HuH-7.5 (cell line): ENCODE data around the gene ANXA8.

Source experiments
- DNase-seq: peaks from one replicate; pipeline ENCODE4 v3.0.0; 2011; ENCODE audit warnings: low spot score

ANXA8 gene

DNA sequence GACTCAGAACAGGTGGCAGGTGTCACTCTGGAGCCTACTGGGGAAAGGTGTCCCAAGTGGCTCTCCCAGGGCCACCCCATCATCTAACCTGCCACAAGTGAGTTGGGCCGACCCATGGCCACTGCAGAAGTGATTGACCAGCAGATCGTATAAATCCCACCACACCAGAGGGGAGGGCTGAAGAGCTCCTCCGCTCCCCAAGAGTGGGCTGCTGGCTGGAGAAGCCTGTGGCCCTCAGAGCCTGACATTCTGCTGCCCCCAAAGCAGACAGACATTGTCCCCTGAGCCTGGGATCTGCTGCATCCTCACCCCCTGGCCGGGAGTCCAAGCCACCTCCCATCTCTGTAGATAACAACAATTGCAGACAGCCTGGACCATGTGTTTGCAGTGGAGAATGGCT is 36.7 kb downstream of the ANXA8 start:
- DNase-seq, result no peak

GRCh38 chr10:47445720-47446119 is 38.2 kb downstream of the ANXA8 start:
- DNase-seq, result no peak

GRCh38 chr10:47444047-47444446 is 39.9 kb downstream of the ANXA8 start:
- DNase-seq, result no peak

GRCh38 chr10:47443145-47443544 is 40.8 kb downstream of the ANXA8 start:
- no peak for DNase-seq

- DNase-seq, result no peak
These were observed 41.6 kb downstream of the ANXA8 start for GRCh38 chr10:47442351-47442750.

DNA sequence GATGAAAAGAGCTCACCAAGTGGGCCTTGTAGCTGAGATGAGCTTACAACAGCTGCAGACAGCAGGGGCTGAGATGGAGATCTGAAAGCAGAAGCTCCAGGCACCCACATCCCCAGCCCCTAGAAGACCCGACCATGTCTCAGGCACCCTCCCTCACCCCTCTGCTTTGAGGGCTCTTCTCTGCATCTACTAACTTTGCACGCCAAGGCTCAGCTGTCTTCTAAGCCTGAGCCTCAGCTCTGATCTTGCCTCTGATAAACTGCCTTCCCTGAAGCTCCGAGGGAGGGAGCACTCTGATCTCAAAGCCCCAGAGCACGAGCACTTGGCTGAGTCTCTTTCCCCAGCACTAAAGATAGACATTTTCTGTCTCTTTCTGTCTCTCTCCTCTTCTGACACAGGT is 42.0 kb downstream of the ANXA8 start:
- DNase-seq, result no peak

DNA sequence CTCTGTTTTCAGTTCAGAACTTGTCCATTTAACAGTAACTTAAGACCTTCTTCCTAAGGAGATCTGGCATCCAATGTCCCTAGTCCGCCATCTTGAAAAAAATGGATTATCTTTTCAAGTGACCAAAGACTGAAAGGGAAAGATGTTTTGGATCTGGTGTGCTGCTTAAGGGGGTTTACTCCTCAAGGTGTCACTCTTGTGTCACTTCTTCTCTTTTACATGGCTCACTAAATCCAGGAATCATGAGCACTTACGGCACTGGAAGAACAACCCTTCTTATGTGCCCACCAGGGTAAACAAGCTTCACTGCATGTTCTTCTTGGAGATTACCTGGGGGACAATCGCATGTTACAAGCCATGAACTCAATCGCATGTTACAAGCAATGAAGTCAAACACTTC is 43.7 kb downstream of the ANXA8 start:
- no peak for DNase-seq

DNA sequence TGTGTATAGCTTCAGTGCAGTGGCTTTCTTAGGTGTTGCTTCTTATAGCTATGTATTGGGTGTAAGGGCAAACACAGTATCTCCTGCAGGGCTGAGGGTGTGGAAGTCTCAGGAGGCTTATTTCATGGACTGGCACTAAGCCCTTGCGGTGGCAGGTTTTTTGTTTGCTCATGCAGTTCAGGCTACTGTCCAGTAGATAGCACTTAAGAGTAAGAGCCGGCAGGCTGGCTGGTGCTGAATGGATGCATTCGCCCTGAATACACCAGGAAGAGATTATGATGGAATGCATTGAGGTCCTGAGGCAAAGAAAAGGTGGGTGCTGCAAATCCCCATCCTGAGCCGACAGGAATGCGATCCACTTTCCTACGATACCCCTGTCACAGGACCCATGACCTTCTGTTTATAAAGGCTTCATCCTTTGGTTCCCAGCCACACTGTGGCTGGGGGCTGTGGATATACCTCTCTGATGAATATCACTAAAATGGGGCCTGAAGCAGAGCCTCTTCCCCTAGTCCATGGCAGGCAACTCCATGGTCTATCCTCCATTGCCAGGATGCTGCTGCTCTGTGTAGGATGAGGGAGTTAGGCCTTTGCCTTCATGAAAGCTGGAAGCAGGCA is 44.9 kb downstream of the ANXA8 start:
- peak; percentile 46 for DNase-seq

DNA sequence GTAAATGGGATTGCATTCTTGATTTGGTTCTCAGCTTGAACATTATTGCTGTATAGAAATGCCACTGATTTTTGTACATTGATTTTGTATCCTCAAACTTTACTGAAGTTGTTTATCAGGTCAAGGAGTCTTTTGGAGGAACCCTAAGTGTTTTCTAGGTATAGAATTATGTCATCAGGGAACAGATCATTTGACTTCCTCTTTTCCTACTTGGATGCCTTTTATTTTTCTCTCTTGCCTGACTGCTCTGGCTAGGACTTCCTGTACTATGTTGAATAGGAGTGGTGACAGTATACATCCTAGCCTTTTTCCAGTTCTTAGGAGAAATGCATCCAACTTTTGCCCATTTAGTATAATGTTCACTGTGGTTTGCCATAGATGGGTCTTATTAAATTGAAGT is 48.8 kb downstream of the ANXA8 start:
- no peak for DNase-seq

DNA sequence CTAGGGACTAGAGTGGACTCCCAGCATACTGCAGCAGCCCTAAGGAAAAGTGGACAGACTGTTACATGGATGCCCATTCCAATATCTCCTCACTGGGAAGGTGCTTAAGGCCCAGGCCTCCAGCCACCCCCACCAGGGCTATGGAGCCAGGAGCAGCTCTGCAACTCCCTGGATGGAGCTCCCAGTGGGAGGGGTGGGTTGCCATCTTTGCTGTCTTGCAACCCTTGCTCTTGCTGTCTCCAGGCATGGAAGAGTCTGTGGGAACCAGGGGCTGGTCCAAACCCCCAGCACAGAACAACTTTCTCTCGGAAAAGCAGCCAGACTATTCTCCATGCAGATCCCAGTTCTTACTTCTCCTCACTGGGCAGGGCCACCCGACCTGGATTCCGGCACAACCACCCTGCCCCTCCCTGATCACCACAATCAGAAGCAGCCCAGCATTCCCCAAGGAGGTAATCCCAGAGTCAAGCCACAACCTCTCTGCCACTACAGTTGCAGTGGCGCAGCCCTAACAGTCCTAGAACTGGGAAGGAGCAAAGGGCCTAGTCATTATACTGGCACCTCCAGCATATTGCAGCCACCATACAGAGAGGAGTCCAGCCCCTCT is 58.0 kb downstream of the ANXA8 start:
- DNase-seq, result no peak

GRCh38 chr10:47424231-47424630 is 59.7 kb downstream of the ANXA8 start:
- no peak for DNase-seq

DNA sequence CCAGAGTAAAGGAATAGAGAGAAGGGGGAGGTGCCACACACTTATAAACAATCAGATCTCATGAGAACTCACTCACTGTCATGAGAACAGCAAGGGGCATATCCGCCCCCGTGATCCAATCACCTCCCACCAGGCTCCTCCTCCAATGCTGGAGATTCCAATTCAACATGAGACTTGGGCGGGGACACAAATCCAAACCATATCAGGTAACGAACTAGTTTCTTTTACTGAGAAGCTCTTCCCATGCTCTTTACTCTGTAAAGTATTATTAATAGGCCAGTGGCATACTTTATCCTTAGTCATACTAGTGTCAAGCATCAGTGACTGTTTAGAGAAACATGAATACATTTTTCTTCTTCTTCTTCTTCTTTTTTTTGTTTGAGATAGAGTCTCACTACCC is 60.4 kb downstream of the ANXA8 start:
- DNase-seq, result no peak

GRCh38 chr10:47421057-47421952 is 62.6 kb downstream of the ANXA8 start:
- no peak for DNase-seq

DNA sequence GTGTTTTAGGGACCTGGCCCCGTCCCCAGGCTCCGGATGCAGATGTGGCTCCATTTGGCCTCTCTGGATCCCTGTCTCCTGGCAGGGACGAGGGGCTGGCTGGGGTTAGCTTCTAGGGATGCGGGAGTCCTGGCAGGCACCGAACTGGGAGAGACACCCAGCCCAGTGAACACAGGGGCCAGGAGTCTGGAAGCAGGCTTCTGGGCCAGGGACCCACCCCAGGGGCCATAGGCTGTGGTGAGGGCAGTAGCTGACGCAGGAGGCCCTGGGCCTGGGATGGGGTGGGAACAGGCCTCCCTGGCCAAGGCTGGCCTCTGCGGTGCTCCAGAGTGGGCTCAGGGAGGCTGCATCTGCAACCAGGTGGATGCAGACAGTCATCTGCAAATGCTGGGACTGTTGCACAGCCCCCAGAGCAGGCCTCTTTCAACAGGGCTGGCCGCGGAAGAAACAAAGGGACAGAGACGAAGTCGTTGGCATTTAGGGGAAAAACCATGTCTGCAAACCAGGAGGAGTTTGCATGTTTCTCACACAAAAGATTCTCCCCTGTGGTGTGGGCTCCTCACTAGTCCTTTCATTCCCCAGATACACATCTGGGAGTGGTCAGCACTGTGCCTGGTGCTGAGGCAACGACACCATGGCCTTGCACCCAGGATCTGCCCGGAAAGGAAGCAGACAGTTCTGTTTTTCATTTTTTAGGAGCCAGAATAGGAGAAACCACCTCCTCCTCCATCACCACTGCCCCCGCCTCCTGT is 63.4 kb downstream of the ANXA8 start:
- DNase-seq, result no peak

DNA sequence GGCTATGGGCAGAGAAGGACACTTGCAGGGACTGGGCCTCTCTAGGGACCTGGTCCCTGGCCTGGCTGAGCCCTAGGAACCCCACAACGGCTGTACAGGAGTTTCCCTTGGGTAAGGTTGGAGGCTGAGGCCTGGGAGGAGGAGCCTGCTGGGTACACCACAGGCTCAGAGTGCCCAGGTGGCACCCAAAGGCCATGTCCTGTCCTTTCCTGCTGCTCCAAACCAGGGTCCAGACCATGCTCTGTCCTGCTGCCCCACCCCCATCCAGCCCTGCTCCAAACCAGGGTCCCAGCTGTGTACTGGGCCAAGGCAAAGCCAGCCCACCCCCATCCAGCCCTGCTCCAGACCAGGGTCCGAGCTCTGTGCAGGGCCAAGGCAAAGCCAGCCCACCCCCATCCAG is 64.5 kb downstream of the ANXA8 start:
- DNase-seq, result no peak

- DNase-seq, result no peak
These were observed 64.9 kb downstream of the ANXA8 start for GRCh38 chr10:47418966-47419365.

DNA sequence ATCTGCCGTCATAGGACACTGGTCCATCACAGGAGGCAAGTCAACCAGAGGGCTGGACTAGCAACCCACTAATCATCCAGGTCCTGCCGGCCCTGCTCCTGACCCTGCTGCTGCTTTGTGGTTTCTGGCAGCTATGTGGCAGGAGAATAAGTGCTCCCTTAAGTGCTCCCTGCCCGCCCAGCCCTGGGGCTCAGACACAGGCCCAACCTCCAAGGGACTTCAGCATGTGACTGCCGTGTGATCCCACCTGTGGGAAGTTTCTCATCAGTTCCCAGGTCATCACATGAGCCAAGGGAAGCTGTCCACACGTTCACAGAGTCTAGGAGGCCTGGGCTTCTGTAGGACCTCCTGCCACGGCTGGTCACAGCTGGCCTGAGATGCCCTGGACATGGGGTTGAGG is 65.6 kb downstream of the ANXA8 start:
- DNase-seq, result no peak
